Adipocyte (in vitro differentiated cells): ENCODE measurements around the gene NELL1.

Experiments
- DNase-seq: peaks from one replicate; pipeline ENCODE4 v3.0.0-alpha.2; 2015; ENCODE audit warnings: low read depth
- H3K27me3 ChIP-seq: replicated peaks from 2 replicates; pipeline ENCODE4 v1.7.0; 2013; ENCODE audit warnings: mild to moderate bottlenecking, low read length, moderate library complexity; ENCODE audit not compliant: control insufficient read depth, insufficient read depth
- H3K36me3 ChIP-seq: 2 replicates; pipeline ENCODE4 v1.7.0; 2013; ENCODE audit warnings: low read length, mild to moderate bottlenecking, moderate library complexity; ENCODE audit not compliant: control insufficient read depth, insufficient read depth, severe bottlenecking
- H3K4me1 ChIP-seq: 2 replicates; pipeline ENCODE4 v1.7.0; 2013; ENCODE audit warnings: mild to moderate bottlenecking, low read length, moderate library complexity; ENCODE audit not compliant: control insufficient read depth, insufficient read depth
- H3K4me3 ChIP-seq: 2 replicates; pipeline ENCODE4 v1.7.0; 2013; ENCODE audit warnings: mild to moderate bottlenecking, low read length, moderate library complexity
- H3K9ac ChIP-seq: 2 replicates; pipeline ENCODE4 v1.7.0; 2013; ENCODE audit warnings: mild to moderate bottlenecking, low read length, moderate library complexity
- H3K9me3 ChIP-seq: 2 replicates; pipeline ENCODE4 v1.7.0; 2013; ENCODE audit warnings: mild to moderate bottlenecking, low read length, moderate library complexity; ENCODE audit not compliant: control insufficient read depth

Gene NELL1

DNA sequence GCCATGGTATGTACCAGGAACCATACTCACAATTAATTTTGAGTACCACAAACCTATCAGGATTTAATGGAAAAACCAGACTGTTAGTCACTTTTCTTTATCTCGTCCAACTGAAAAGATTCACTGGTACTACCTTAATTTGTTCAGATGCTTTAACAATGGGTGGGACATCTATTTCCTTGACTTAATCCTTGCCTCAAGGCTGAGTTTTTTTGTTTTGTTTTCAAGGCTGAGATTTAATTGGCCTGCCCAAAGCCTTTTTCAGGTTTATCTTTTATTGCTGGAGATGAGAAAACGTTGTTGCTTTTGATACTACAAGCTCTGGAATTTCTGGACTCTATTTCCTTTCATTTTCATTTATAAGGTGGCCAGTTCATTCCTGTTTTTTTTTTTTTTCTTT lies 50.4 kb downstream of the NELL1 start:
- H3K9ac ChIP-seq: no peak overlapping the region
- H3K4me3 ChIP-seq: no peak overlapping the region
- H3K36me3 ChIP-seq: no peaks in the 10 kb centered on the region
- H3K9me3 ChIP-seq: no peaks in the 10 kb centered on the region
- no peaks in the 10 kb centered on the region for H3K27me3 ChIP-seq
- no peaks in the 10 kb centered on the region for H3K4me1 ChIP-seq
- no peak for DNase-seq

DNA sequence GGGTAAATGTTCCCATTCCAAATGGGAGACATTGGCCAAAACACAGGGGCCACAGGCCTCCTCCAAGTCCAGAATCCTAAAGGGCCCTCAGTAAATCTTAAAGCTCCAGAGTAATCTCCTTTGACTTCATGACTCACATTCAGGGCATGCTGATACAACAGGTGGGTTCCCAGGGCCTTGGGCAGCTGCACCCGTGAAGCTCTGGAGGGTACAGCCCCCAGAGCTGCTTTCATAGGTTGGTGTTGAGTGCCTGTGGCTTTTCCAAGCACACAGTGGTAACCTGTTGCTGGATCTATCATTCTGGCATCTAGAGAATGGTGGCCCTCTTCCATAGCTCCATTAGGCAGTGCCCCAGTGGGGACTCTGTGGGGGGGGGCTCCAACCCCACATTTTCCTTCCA lies 54.0 kb downstream of the NELL1 start:
- Histone ChIP-seq H3K9me3 (no peaks in the 10 kb centered on the region), H3K4me1 (no peaks in the 10 kb centered on the region), H3K27me3 (no peaks in the 10 kb centered on the region), H3K9ac (no peak overlapping the region), H3K4me3 (no peak overlapping the region), H3K36me3 (no peaks in the 10 kb centered on the region)
- no peak for DNase-seq

DNA sequence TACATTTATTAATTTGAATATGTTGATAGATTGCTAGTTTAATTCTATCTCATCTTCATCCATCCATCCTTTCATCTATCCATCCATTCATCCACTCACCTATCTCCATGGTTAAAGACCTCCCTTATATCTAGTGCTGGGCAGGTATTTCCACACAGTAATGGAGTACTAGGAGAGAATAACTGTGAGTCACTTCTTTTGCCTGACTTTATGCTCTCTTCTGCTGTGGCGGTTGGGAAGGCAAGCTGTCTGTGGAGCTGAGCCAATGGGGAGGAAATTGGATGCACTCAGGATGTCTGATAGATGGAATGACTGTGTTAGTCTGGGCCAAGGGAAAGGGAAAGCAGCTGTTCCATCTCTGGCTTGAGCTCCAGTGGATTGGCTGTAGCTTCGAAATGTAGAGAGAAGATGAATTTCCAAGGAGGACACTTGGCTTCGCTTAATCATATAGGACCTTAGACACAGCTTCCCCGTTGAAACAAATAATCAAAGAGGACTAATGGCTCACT lies 60.3 kb downstream of the NELL1 start:
- Histone ChIP-seq H3K9ac (no peak overlapping the region), H3K4me3 (no peak overlapping the region), H3K36me3 (no peaks in the 10 kb centered on the region), H3K27me3 (no peaks in the 10 kb centered on the region), H3K4me1 (no peaks in the 10 kb centered on the region), H3K9me3 (no peaks in the 10 kb centered on the region)
- no peak for DNase-seq

GRCh38 chr11:20731676-20732215 lies 62.4 kb downstream of the NELL1 start:
- DNase-seq: no peak
- Histone ChIP-seq H3K27me3 (no peaks in the 10 kb centered on the region), H3K9ac (no peak overlapping the region), H3K4me3 (no peak overlapping the region), H3K9me3 (no peaks in the 10 kb centered on the region), H3K36me3 (no peaks in the 10 kb centered on the region), H3K4me1 (no peaks in the 10 kb centered on the region)

- DNase-seq: no peak
- Histone ChIP-seq H3K9me3 (no peaks in the 10 kb centered on the region), H3K4me3 (no peak overlapping the region), H3K9ac (no peak overlapping the region), H3K36me3 (no peaks in the 10 kb centered on the region), H3K4me1 (no peaks in the 10 kb centered on the region), H3K27me3 (no peaks in the 10 kb centered on the region)
Measured at GRCh38 chr11:20739107-20739506, 69.7 kb downstream of the NELL1 start.

DNA sequence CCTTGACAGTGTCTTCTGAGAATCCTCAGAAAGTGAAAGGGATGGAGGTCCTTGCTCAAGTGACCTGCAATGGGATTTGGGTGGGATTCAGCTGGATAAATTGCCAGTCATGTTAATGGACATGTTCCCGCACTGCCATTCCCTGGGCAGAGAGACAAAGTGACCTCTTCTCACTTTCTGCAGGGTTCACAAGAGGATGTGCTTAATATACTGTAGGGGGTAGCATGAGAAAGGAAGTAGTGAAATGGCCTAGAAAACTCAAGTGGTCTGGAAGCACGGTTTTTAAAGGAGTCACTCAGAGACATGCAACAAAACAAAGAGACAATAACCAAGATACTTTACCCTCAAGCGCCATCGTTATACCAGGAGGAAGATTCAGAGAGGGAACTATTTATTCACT lies 70.2 kb downstream of the NELL1 start:
- H3K9me3 ChIP-seq: no peaks in the 10 kb centered on the region
- no peak overlapping the region for H3K9ac ChIP-seq
- H3K27me3 ChIP-seq: no peaks in the 10 kb centered on the region
- H3K4me3 ChIP-seq: no peak overlapping the region
- no peaks in the 10 kb centered on the region for H3K4me1 ChIP-seq
- DNase-seq: no peak
- H3K36me3 ChIP-seq: no peaks in the 10 kb centered on the region

DNA sequence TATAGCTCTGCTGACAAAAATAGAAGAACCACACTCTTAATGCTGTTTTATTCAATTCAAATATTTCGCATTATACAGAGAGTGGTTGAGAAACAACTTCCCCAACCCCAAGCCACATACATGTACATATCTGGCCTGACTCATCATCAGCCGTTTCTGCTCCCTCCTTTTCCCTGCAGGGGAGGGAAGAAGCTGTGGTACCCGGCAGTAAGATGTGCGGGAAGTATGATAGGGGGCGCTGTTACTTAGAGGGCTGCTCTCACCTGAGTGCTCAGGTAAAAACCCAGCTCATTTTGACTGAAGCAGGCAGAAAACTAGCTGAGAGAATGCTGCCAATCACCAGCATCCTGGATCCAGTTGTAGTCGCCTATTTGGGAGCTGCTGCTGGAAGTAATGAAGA lies 85.5 kb downstream of the NELL1 start:
- no peak overlapping the region for H3K9ac ChIP-seq
- H3K9me3 ChIP-seq: no peaks in the 10 kb centered on the region
- DNase-seq: no peak
- H3K4me1 ChIP-seq: no peaks in the 10 kb centered on the region
- no peak overlapping the region for H3K4me3 ChIP-seq
- no peaks in the 10 kb centered on the region for H3K36me3 ChIP-seq
- H3K27me3 ChIP-seq: no peaks in the 10 kb centered on the region

GRCh38 chr11:20759541-20759940 lies 90.2 kb downstream of the NELL1 start:
- Histone ChIP-seq H3K36me3 (no peaks in the 10 kb centered on the region), H3K9ac (no peak overlapping the region), H3K4me3 (no peak overlapping the region), H3K4me1 (no peaks in the 10 kb centered on the region), H3K27me3 (no peaks in the 10 kb centered on the region), H3K9me3 (no peaks in the 10 kb centered on the region)
- no peak for DNase-seq

DNA sequence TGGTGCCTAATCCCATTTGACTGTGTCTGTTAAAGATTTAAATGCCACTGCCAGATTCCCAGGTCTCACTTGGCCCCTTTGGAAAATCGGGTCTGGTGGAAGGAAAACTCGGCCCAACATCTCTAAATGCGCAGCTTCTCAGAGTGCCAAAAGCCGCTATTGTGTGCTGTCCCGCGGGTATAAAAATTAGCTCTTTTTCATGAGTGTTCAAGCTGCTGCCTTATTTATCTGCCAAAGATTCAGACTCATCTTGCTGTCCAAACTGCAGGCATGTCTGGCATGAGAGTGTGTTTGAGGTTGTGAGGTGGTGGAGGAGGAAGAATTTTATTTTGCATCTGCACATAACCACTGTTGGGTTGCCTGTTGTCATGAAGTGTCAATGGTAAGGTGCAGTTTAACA lies 91.4 kb downstream of the NELL1 start:
- DNase-seq: no peak
- no peak overlapping the region for H3K4me3 ChIP-seq
- no peak overlapping the region for H3K9ac ChIP-seq
- H3K9me3 ChIP-seq: no peaks in the 10 kb centered on the region
- no peaks in the 10 kb centered on the region for H3K27me3 ChIP-seq
- no peaks in the 10 kb centered on the region for H3K4me1 ChIP-seq
- no peaks in the 10 kb centered on the region for H3K36me3 ChIP-seq

DNA sequence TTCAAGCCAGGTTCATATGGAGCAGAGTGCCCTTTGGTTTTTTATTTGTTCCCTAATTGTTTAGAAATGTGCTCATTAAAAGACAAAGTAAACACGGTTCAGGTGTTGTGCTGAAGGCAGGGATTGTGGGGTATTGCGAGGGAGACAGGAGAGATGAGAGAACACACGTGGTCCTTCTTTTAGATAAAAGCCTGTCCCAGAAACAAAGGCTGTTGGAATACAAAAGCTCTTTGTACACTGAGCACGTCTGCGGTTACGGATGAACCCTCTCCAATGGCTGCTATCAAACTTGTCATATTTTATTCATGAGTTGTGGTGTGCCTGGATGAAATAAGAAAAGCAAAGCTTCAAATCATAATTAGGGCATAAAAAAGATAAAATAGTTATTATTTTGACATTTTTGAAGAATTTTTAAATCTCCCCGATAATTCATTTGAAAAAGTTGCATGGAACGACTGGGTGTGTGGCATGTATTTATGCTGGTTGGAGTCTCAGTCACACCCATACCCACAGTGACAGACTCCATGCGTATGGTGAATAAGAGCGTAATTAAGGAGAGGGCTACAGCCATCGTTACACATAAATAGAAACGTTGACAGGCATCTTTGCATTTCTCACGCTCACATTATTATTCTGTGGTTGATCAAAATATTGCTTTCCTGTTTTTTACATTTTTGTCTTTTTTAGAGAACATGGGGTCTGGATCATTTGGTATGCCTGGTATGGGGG lies 92.9 kb downstream of the NELL1 start:
- H3K9ac ChIP-seq: no peak overlapping the region
- no peak overlapping the region for H3K4me3 ChIP-seq
- H3K9me3 ChIP-seq: no peaks in the 10 kb centered on the region
- no peaks in the 10 kb centered on the region for H3K36me3 ChIP-seq
- no peaks in the 10 kb centered on the region for H3K27me3 ChIP-seq
- no peak for DNase-seq
- H3K4me1 ChIP-seq: no peaks in the 10 kb centered on the region

DNA sequence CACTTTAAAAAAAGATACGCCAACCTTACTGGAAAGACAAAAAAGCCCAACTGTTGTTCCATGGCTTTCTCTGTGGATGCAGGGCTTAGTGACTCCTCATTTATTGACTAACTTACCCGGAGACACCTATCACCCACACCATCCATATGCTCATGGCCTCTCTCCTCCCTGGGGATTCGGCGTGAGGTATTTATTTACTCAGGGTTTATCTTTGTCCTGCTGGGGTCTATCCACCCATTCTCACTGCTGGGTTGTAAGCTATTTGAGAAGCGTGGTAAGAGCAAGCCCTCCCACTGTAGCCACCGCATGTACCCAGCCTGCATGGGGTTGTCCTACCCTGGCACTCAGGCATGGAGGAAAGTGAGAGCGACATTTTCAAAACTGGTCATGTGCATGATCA lies 93.6 kb downstream of the NELL1 start:
- Histone ChIP-seq H3K9me3 (no peaks in the 10 kb centered on the region), H3K9ac (no peak overlapping the region), H3K36me3 (no peaks in the 10 kb centered on the region), H3K4me1 (no peaks in the 10 kb centered on the region), H3K27me3 (no peaks in the 10 kb centered on the region), H3K4me3 (no peak overlapping the region)
- DNase-seq: no peak
